H1 (cell line): ENCODE data around the gene NSD2. TPM values are rescaled to one million over a fixed set of nuclear protein-coding genes. Genes with fewer than 3 reads are reported as not detected.
A peak's percentile ranks its signal among the peaks of the same experiment; 100 is the strongest.

Source experiments
- ASH2L ChIP-seq: fragments of 200-600, 300-600 bp; sonication (generic); IDR thresholded peaks from one replicate; pipeline ENCODE4 v1.7.1; 2017; ENCODE audit warnings: low read length
- ATF2 ChIP-seq: IDR thresholded peaks from 2 replicates; pipeline ENCODE4 v1.6.1; 2012; ENCODE audit warnings: low read length, inconsistent platforms
- BRCA1 ChIP-seq: IDR thresholded peaks from 2 replicates; pipeline ENCODE4 v1.6.1; 2012; ENCODE audit warnings: low read depth, low read length, improper control_type of control experiment
- CEBPB ChIP-seq: IDR thresholded peaks from 2 replicates; pipeline ENCODE4 v1.6.1; 2012; ENCODE audit warnings: low read depth, low read length
- CHD1 ChIP-seq: IDR thresholded peaks from 2 replicates; pipeline ENCODE4 v1.6.1; 2012; ENCODE audit warnings: low read depth, low read length, improper control_type of control experiment
- CHD2 ChIP-seq: IDR thresholded peaks from 2 replicates; pipeline ENCODE4 v1.6.1; 2012; ENCODE audit warnings: low read length, improper control_type of control experiment
- EZH2 ChIP-seq: fragments of 200-600 bp; sonication (generic); IDR thresholded peaks from 2 replicates; pipeline ENCODE4 v1.7.1; 2012; ENCODE audit warnings: low read depth, mild to moderate bottlenecking, moderate library complexity, low read length, inconsistent platforms; ENCODE audit not compliant: severe bottlenecking
- MAFK ChIP-seq: IDR thresholded peaks from 2 replicates; pipeline ENCODE4 v1.6.1; 2012; ENCODE audit warnings: low read depth, mild to moderate bottlenecking, improper control_type of control experiment, low read length
- POLR2A ChIP-seq, 2 experiments: IDR thresholded peaks; 1 replicate in 1 of 2; 2 replicates in 1 of 2; pipeline ENCODE4 v1.6.1; 2011; ENCODE audit warnings: low read depth in 2 of 2, low read length in 2 of 2, mild to moderate bottlenecking in 2 of 2; ENCODE audit errors: control extremely low read depth in 1 of 2
- RBBP5 ChIP-seq: IDR thresholded peaks from 2 replicates; pipeline ENCODE4 v1.7.1; 2012; ENCODE audit warnings: low read depth, mild to moderate bottlenecking, inconsistent platforms, low read length, moderate library complexity, borderline replicate concordance
- RFX5 ChIP-seq: IDR thresholded peaks from 2 replicates; pipeline ENCODE4 v1.6.1; 2011; ENCODE audit warnings: low read depth, low read length, improper control_type of control experiment, borderline replicate concordance
- RNF2 ChIP-seq: fragments of 200-900, 300-1000 bp; sonication (generic); IDR thresholded peaks from 2 replicates; pipeline ENCODE4 v1.7.1; 2016; ENCODE audit warnings: borderline replicate concordance, low read depth, mild to moderate bottlenecking, antibody characterized with exemption, low read length; ENCODE audit not compliant: poor library complexity, severe bottlenecking; ENCODE audit errors: missing control alignments
- RXRA ChIP-seq: IDR thresholded peaks from 2 replicates; pipeline ENCODE4 v1.6.1; 2011; ENCODE audit warnings: low read depth, mild to moderate bottlenecking, low read length, moderate library complexity; ENCODE audit not compliant: insufficient read depth
- SIRT6 ChIP-seq: IDR thresholded peaks from one replicate; pipeline ENCODE4 v1.7.1; 2012; ENCODE audit warnings: low read length, inconsistent platforms
- SP2 ChIP-seq: IDR thresholded peaks from 2 replicates; pipeline ENCODE4 v1.6.1; 2012; ENCODE audit warnings: mild to moderate bottlenecking, low read length, inconsistent platforms
- SRF ChIP-seq: IDR thresholded peaks from 2 replicates; pipeline ENCODE4 v1.6.1; 2011; ENCODE audit warnings: mild to moderate bottlenecking, low read depth, low read length, moderate library complexity
- USF2 ChIP-seq: IDR thresholded peaks from 2 replicates; pipeline ENCODE4 v1.6.1; 2011; ENCODE audit warnings: low read length, improper control_type of control experiment
- polyA plus RNA-seq, 7 experiments: library from polyadenylated mRNA; depleted of rRNA in 3 of 7; stranded (reverse) in 5 of 7; unstranded in 2 of 7; fragments of >200 nt in 5 of 7; fragments of 200-250 nt in 2 of 7; gene quantifications; 1 replicate in 5 of 7; 2 replicates in 1 of 7; 4 replicates in 1 of 7; pipeline versions ENCODE4 v1.2.1 to v1.2.3, GENCODE V29; 2011 to 2013; ENCODE audit warnings: missing spikeins in 2 of 7, mixed read lengths in 2 of 7
- total RNA-seq: library from RNA; stranded (reverse); fragmentation: NEBNext Ultra II Directional; extraction: Animal tissue kit (Norgen Biotek cat#: 25700); gene quantifications from 2 replicates; pipeline ENCODE4 v1.2.1, GENCODE V29; 2021

NSD2 gene
- total and polyA plus RNA-seq, 2 of the 8 experiments (the other 6 are each of a cell fraction or from before 2014, with no cell fraction given) = 26.7 to 129 TPM

DNA sequence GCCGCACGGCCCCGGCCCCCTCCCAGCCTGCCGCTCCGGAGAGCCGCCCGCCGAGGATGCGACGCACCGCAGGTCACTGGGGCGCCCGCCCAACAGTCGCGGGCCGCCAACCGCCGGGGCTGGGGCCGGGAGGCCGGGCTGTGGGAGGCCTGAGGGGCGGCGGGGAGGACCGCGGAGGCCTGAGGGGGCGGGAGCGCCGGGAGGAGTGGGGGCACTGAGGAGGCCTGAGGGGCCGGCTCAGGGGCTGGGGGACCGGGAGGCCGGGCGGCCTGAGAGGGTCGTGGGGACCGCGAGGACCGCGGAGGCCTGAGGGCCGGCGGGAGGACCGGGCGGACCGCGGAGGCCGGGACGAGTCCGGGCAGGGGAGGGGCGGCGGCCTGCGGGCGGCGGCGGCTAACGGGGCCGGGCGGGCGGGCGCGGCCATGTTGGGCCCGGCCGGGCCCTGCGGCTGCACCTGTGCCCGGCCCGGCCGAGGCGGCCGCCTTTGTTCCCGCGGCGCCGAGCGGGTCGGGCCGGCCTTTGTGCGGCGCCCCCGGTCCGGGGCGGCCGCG, 353 bp downstream of the NSD2 start (continued):
- TF ChIP-seq CEBPB (no peak), SRF (no peak), RFX5 (no peak), ATF2 (no peak), SP2 (no peak), SIRT6 (no peak), RNF2 (no peak), RBBP5 (no peak), BRCA1 (no peak), EZH2 (no peak), CHD1 (no peak), CHD2 (no peak), ASH2L (no peak), MAFK (no peak), POLR2A (IDR thresholded peaks at IDR 0.05; ENCODE audit: control extremely low read depth in 1 of 2, low read depth in 2 of 2, low read length in 2 of 2) (0 out of 3 replicates have a peak, but pooled peaks of 1 of the 2 experiments have one; percentile 42), USF2 (no peak), RXRA (no peak)
